DOHH2 (cell line): Measurements from ENCODE around the gene DRAXIN.

Source experiments
- H3F3A ChIP-seq: fragments of 200-600 bp; sonication (generic), shearing (Covaris generic); 2 replicates; pipeline ENCODE4 v1.6.0; 2016; ENCODE audit warnings: antibody characterized with exemption, mild to moderate bottlenecking; ENCODE audit not compliant: control insufficient read depth, insufficient read depth
- H3K27ac ChIP-seq: fragments of 200-600 bp; sonication (generic); 2 replicates; pipeline ENCODE4 v1.5.1; 2014; ENCODE audit warnings: low read depth, mild to moderate bottlenecking, low read length, moderate library complexity
- H3K27me3 ChIP-seq: fragments of 200-600 bp; sonication (generic); 2 replicates; pipeline ENCODE4 v1.6.1; 2014; ENCODE audit warnings: mild to moderate bottlenecking, low read length, mixed read lengths; ENCODE audit not compliant: control insufficient read depth
- H3K36me3 ChIP-seq: fragments of 200-600 bp; sonication (generic); 2 replicates; pipeline ENCODE4 v1.6.1; 2014; ENCODE audit warnings: mild to moderate bottlenecking, low read length, moderate library complexity, mixed read lengths; ENCODE audit not compliant: control insufficient read depth
- H3K4me1 ChIP-seq: fragments of 200-600 bp; sonication (generic); 2 replicates; pipeline ENCODE4 v1.6.1; 2014; ENCODE audit warnings: mild to moderate bottlenecking, low read length, mixed read lengths; ENCODE audit not compliant: control insufficient read depth
- H3K4me2 ChIP-seq: fragments of 200-600 bp; sonication (generic); 2 replicates; pipeline ENCODE4 v1.6.0; 2014; ENCODE audit warnings: mild to moderate bottlenecking, low read length, moderate library complexity
- H3K4me3 ChIP-seq: fragments of 200-600 bp; sonication (generic); 2 replicates; pipeline ENCODE4 v1.5.1; 2014; ENCODE audit warnings: mild to moderate bottlenecking, low read length, mixed read lengths
- H3K79me2 ChIP-seq: fragments of 200-600 bp; sonication (generic); 2 replicates; pipeline ENCODE4 v1.6.1; 2014; ENCODE audit warnings: mild to moderate bottlenecking, low read length, mixed read lengths; ENCODE audit not compliant: control insufficient read depth
- H3K9me2 ChIP-seq: fragments of 200-600 bp; sonication (generic); replicated peaks from 2 replicates; pipeline ENCODE4 v1.6.1; 2014; ENCODE audit warnings: mild to moderate bottlenecking, low read length, mixed read lengths; ENCODE audit not compliant: control insufficient read depth
- H3K9me3 ChIP-seq: fragments of 200-600 bp; sonication (generic); 2 replicates; pipeline ENCODE4 v1.6.1; 2014; ENCODE audit warnings: antibody characterized with exemption, low read length, mixed read lengths; ENCODE audit not compliant: control insufficient read depth, insufficient read depth
- H4K20me1 ChIP-seq: fragments of 200-600 bp; sonication (generic); 2 replicates; pipeline ENCODE4 v1.6.0; 2014; ENCODE audit warnings: low read depth, mild to moderate bottlenecking, antibody characterized with exemption, low read length, moderate library complexity; ENCODE audit not compliant: control insufficient read depth, insufficient read depth
- EZH2phosphoT487 ChIP-seq: fragments of 200-600 bp; sonication (generic); IDR thresholded peaks from 2 replicates; pipeline ENCODE4 v1.6.1; 2017; ENCODE audit warnings: borderline replicate concordance, mild to moderate bottlenecking, antibody characterized with exemption, low read length, moderate library complexity, mixed read lengths
- TF ChIP-seq, protein P1 (sequence below): fragments of 200-600 bp; sonication (generic); IDR thresholded peaks from one replicate; pipeline ENCODE4 v1.5.1; 2014; ENCODE audit warnings: antibody characterized with exemption, mild to moderate bottlenecking, low read depth, low read length; ENCODE audit not compliant: poor library complexity, severe bottlenecking

The DRAXIN gene

DNA sequence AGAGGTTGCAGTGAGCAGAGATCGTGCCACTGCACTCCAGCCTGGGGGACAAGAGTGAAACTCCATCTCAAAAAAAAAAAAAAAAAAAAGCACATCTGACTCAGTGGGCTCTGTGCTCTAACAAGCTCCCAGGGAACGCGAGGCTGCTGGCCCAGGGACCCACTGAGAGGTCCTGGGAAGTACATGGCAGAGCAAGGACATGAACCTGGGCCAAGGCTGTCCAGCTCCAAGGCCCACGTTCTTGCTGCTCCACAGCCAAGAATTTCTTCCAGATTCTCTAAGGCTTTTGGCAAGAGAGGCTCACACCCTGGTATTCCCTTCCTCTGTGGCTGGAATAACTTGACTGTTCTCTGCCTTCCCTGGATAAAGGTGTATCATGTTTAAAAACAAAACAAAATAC lies 29.0 kb downstream of the DRAXIN start:
- H3K27me3 ChIP-seq, result peaks cover 5% of the 10 kb centered on the region
- no peaks in the 10 kb centered on the region for H3K79me2 ChIP-seq
- H3K9me3 ChIP-seq, result no peaks in the 10 kb centered on the region
- H3K4me2 ChIP-seq, result no peak overlapping the region
- no peak for TF ChIP-seq EZH2phosphoT487
- TF ChIP-seq, protein P1, sequence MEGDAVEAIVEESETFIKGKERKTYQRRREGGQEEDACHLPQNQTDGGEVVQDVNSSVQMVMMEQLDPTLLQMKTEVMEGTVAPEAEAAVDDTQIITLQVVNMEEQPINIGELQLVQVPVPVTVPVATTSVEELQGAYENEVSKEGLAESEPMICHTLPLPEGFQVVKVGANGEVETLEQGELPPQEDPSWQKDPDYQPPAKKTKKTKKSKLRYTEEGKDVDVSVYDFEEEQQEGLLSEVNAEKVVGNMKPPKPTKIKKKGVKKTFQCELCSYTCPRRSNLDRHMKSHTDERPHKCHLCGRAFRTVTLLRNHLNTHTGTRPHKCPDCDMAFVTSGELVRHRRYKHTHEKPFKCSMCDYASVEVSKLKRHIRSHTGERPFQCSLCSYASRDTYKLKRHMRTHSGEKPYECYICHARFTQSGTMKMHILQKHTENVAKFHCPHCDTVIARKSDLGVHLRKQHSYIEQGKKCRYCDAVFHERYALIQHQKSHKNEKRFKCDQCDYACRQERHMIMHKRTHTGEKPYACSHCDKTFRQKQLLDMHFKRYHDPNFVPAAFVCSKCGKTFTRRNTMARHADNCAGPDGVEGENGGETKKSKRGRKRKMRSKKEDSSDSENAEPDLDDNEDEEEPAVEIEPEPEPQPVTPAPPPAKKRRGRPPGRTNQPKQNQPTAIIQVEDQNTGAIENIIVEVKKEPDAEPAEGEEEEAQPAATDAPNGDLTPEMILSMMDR, result no peak
- H3K4me3 ChIP-seq, result no peak overlapping the region
- no peaks in the 10 kb centered on the region for H3K9me2 ChIP-seq
- no peaks in the 10 kb centered on the region for H3K36me3 ChIP-seq
- no peaks in the 10 kb centered on the region for H4K20me1 ChIP-seq
- H3K27ac ChIP-seq, result no peak overlapping the region
- no peaks in the 10 kb centered on the region for H3F3A ChIP-seq
- peaks cover 14% of the 10 kb centered on the region for H3K4me1 ChIP-seq

DNA sequence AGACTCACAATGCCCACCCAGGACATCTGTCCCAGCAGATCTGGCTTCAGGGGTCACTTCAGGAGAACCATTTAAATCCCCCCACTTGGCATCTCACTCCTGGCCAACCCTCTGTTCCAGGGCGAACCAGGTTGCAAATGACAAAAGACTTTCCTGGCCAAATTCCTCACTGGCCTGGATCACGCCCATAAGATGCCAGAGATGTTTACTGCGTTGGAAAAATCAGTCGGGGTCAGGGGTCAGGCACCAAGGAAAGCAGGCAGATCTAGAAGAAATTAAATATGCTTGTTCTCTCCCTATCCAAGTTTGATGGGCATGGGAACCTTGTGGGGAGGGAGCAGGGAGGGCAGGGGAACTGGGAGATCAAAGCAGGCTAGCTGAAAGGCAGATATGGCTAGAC lies 29.8 kb downstream of the DRAXIN start:
- Histone ChIP-seq H3K9me2 (no peaks in the 10 kb centered on the region), H3K27me3 (peaks cover 2% of the 10 kb centered on the region; the same call in 1 of the 2 replicates), H3K9me3 (no peaks in the 10 kb centered on the region), H3K79me2 (no peaks in the 10 kb centered on the region), H4K20me1 (no peaks in the 10 kb centered on the region), H3K4me2 (no peak overlapping the region), H3K36me3 (no peaks in the 10 kb centered on the region), H3K27ac (no peak overlapping the region), H3F3A (no peaks in the 10 kb centered on the region), H3K4me3 (no peak overlapping the region), H3K4me1 (peaks cover 14% of the 10 kb centered on the region)
- TF ChIP-seq, protein P1, result no peak
- no peak for TF ChIP-seq EZH2phosphoT487

DNA sequence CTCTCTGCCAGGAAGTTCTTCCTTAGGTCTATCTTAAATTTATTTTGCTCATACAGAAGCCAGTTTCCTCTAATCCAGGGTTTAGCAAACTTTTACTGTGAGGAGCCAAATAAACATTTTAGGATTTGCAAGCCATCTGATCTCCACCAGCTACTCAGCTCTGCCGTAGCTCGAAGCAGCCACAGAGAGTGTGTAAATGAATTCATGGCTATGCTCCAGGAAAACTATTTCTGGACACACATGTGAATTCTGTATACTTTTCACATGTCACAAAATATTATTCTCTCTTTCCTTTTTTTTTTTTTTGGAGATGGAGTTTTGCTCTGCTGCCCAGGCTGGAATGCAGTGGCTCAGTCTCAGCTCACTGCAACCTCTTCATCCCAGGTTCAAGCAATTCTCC lies 31.0 kb downstream of the DRAXIN start:
- Histone ChIP-seq H3K4me3 (no peak overlapping the region), H3K4me1 (peaks cover 14% of the 10 kb centered on the region), H3K4me2 (no peak overlapping the region), H3K79me2 (no peaks in the 10 kb centered on the region), H3K27ac (no peak overlapping the region), H3K27me3 (peaks cover 2% of the 10 kb centered on the region; the same call in 1 of the 2 replicates), H3K9me3 (no peaks in the 10 kb centered on the region), H4K20me1 (no peaks in the 10 kb centered on the region), H3K9me2 (no peaks in the 10 kb centered on the region), H3F3A (no peaks in the 10 kb centered on the region), H3K36me3 (no peaks in the 10 kb centered on the region)
- TF ChIP-seq, protein P1, result no peak
- no peak for TF ChIP-seq EZH2phosphoT487

DNA sequence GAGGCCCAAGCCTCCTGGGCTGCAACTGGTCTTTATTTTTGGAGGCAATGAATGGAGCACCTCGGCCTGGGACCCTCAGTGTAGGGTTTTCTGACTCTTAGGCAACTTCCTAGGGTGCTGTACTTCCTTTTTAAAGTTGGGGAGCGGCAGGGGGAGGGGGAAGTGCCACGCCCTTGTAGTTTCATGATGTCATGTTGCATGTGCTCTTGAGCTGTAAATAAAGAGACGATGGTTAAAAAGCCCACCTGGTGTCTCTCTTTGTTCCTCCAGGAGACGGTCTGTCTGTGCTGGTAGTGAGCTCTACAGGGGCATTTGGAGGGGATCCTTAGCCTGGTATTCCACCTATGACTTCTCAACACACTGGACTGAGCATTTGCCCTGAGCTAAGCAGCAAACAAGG lies 34.1 kb downstream of the DRAXIN start:
- Histone ChIP-seq H3K9me2 (no peaks in the 10 kb centered on the region), H3K9me3 (no peaks in the 10 kb centered on the region), H3K27me3 (peaks cover 2% of the 10 kb centered on the region; the same call in 1 of the 2 replicates), H3F3A (no peaks in the 10 kb centered on the region), H3K36me3 (no peaks in the 10 kb centered on the region), H3K4me3 (no peak overlapping the region), H3K27ac (no peak overlapping the region), H3K4me1 (peaks cover 14% of the 10 kb centered on the region), H4K20me1 (no peaks in the 10 kb centered on the region), H3K4me2 (no peak overlapping the region), H3K79me2 (no peaks in the 10 kb centered on the region)
- TF ChIP-seq, protein P1, result no peak
- TF ChIP-seq EZH2phosphoT487, result no peak
